GM12872 (cell line): ENCODE data around the gene GPA33.

Experiments used
- TF ChIP-seq, protein P1 (sequence below): IDR thresholded peaks from 3 replicates; pipeline ENCODE4 v1.5.1; 2011; ENCODE audit warnings: low read depth, mild to moderate bottlenecking, low read length, moderate library complexity; ENCODE audit not compliant: insufficient read depth

The GPA33 gene

GRCh38 chr1:167076136-167076710, 14.0 kb downstream of the GPA33 start:
- TF ChIP-seq, protein P1, sequence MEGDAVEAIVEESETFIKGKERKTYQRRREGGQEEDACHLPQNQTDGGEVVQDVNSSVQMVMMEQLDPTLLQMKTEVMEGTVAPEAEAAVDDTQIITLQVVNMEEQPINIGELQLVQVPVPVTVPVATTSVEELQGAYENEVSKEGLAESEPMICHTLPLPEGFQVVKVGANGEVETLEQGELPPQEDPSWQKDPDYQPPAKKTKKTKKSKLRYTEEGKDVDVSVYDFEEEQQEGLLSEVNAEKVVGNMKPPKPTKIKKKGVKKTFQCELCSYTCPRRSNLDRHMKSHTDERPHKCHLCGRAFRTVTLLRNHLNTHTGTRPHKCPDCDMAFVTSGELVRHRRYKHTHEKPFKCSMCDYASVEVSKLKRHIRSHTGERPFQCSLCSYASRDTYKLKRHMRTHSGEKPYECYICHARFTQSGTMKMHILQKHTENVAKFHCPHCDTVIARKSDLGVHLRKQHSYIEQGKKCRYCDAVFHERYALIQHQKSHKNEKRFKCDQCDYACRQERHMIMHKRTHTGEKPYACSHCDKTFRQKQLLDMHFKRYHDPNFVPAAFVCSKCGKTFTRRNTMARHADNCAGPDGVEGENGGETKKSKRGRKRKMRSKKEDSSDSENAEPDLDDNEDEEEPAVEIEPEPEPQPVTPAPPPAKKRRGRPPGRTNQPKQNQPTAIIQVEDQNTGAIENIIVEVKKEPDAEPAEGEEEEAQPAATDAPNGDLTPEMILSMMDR, result no peak

DNA sequence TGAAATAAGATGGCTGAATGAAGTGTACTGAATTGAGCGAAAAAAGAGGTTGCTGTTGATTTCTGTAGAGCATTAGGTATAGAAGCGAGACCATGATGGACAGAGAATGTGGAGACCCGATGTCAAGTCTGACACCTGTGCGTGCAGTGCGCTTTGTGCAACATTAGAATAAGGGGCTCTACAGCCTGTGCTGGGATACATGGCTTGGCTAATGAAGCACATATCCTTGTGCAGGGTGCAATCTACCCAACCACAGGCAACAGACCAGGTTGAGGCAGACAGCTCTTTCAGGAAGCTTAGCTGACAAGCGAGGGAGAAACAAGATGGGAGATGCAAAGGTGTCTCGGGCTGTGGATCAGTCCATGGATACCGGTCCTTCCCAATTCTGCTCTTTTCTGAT, 18.9 kb downstream of the GPA33 start:
- TF ChIP-seq, protein P1, result no peak

DNA sequence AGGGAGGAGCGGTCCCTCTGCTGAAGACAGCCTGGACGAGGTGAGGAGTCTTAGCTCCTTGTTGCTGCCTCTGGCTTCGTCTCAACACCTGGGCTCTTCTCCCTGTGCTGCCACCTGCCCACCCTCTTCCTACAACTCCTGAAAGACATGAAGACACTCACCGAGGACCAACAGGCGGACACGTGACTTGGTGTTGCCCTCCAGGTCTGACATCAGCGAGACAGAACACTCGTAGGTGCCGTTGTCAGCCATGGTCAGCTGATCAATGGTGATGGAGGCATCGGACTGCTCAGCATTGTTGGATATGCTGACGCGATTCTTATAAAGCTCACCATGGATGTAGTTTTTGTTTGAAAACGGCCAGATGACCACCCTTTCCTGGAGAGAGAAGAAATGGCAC, 21.4 kb downstream of the GPA33 start:
- TF ChIP-seq, protein P1, result no peak

- TF ChIP-seq, protein P1, result no peak
Measured at GRCh38 chr1:167067904-167068303, 22.3 kb downstream of the GPA33 start.

- TF ChIP-seq, protein P1, result peak; percentile 93
Measured at GRCh38 chr1:167066333-167067122, 23.6 kb downstream of the GPA33 start.

DNA sequence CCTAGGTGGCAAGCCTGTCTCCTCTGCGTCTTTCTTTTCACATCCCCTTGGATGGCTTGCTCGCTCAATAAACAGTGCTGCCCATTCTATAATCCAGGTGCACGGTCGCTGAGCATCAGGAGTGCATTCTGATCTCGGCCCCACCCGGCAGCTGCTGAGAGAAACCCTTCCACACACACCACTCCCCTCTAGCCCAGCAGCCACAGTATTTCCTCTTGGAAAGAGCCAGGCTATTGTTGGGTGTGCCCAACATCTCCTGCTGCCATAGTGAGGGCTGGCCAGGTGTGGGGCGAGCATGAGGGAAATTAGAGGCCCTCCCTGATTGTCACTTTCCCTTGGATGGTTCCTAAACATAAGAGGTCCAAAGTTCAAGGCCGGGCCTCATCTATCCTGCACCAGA, 24.7 kb downstream of the GPA33 start:
- TF ChIP-seq, protein P1, result no peak

DNA sequence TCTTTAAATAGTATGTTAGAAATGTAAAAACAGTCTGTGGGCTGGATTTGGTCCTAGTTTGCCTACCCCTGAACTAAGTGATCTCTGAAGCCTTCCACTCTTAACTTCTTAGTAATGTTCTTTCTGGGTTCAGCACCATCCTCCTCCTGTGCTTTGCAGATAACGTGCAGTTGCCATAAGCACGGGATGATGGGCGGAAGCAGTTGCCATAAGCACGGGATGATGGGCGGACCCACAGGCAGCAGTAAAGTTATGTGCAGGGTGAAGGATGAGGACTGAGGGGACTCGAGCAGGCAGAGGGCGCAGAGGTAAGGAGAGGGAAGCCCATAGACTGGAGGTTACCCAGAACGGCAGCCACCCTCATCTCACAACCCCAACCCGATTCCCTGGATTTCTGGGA, 25.6 kb downstream of the GPA33 start:
- TF ChIP-seq, protein P1, result no peak
